Endothelial cell of umbilical vein (primary cell): Measurements from ENCODE around the gene IKZF1. TPM values are rescaled to one million over a fixed set of nuclear protein-coding genes. Genes with fewer than 3 reads are reported as not detected.

ENCODE experiments used
- BruUV-seq: library from RNA; stranded (reverse); fragments of 400-500 nt; replicated peaks from 2 replicates; lab custom pipeline; 2021; lab: Mats Ljungman, UMichigan
- CTCF ChIA-PET: fragments of 300-600, 350-600 bp; sonication (Branson Sonifier 250); formaldehyde crosslinking; loops from one replicate; lab custom pipeline; 2021; ENCODE audit warnings: antibody characterized with exemption, inconsistent platforms; lab: Charles Lee
- POLR2A ChIA-PET: fragments of 300-600, 350-600 bp; sonication (Branson Sonifier 250); formaldehyde crosslinking; loops from one replicate; lab custom pipeline; 2021; ENCODE audit warnings: antibody characterized with exemption, inconsistent platforms; lab: Charles Lee
- DNase-seq: peaks from one replicate; pipeline ENCODE4 v3.0.0-alpha.2; 2011; ENCODE audit warnings: low read depth, low spot score
- FAIRE-seq: peaks from 2 replicates; lab custom pipeline; 2011; peaks lifted over from hg19 to GRCh38; lab: Jason Lieb, UNC
- H2AFZ ChIP-seq: 2 replicates; pipeline ENCODE4 v1.6.0; 2012; ENCODE audit warnings: low read depth, low read length, control low read depth, inconsistent platforms
- H3K27ac ChIP-seq: 2 replicates; pipeline ENCODE4 v1.5.1; 2011; ENCODE audit warnings: low read depth, mild to moderate bottlenecking, control low read depth, low read length, moderate library complexity; ENCODE audit not compliant: insufficient read depth
- H3K27me3 ChIP-seq, 2 experiments: 2 replicates each; pipeline versions ENCODE4 v1.6.0 to v1.6.1; 2011; ENCODE audit warnings: low read length in 2 of 2, mixed read lengths in 1 of 2; ENCODE audit not compliant: control insufficient read depth in 2 of 2, insufficient read depth in 2 of 2
- H3K36me3 ChIP-seq, 2 experiments: 2 replicates in 1 of 2; 3 replicates in 1 of 2; pipeline ENCODE4 v1.5.1; 2011; ENCODE audit warnings: low read length in 2 of 2, mild to moderate bottlenecking in 1 of 2, moderate library complexity in 1 of 2; ENCODE audit not compliant: control insufficient read depth in 2 of 2, insufficient read depth in 2 of 2; ENCODE audit errors: extremely low read depth in 1 of 2
- H3K4me1 ChIP-seq: 3 replicates; pipeline ENCODE4 v1.5.1; 2011; ENCODE audit warnings: mild to moderate bottlenecking, low read length; ENCODE audit not compliant: control insufficient read depth, insufficient read depth; ENCODE audit errors: extremely low read depth
- H3K4me2 ChIP-seq: 2 replicates; pipeline ENCODE4 v1.6.1; 2011; ENCODE audit warnings: low read length, control low read depth, mixed read lengths; ENCODE audit not compliant: insufficient read depth
- H3K4me3 ChIP-seq, 3 experiments: fragments of 200-600 bp in 1 of 3; sonication (generic), shearing (Covaris generic) in 1 of 3; replicated peaks in 1 of 3; 2 replicates each; pipeline ENCODE4 v1.5.1; 2011 to 2016; ENCODE audit warnings: control low read depth in 3 of 3, low read length in 3 of 3, mild to moderate bottlenecking in 2 of 3, inconsistent platforms in 1 of 3, low read depth in 1 of 3, moderate library complexity in 1 of 3; ENCODE audit not compliant: insufficient read depth in 1 of 3
- H3K79me2 ChIP-seq: 2 replicates; pipeline ENCODE4 v1.6.0; 2012; ENCODE audit warnings: low read length, inconsistent platforms; ENCODE audit not compliant: control insufficient read depth, insufficient read depth
- H3K9ac ChIP-seq: replicated peaks from 2 replicates; pipeline ENCODE3; 2011; ENCODE audit warnings: low read length, control low read depth; ENCODE audit not compliant: insufficient read depth; ENCODE audit errors: extremely low read depth
- H3K9me1 ChIP-seq: replicated peaks from 3 replicates; pipeline ENCODE4 v1.6.0; 2011; ENCODE audit warnings: mild to moderate bottlenecking, low read length; ENCODE audit not compliant: control insufficient read depth, insufficient read depth; ENCODE audit errors: extremely low read depth
- H3K9me3 ChIP-seq: replicated peaks from 2 replicates; pipeline ENCODE4 v1.5.1; 2012; ENCODE audit warnings: low read length, inconsistent platforms; ENCODE audit not compliant: control insufficient read depth, insufficient read depth
- H4K20me1 ChIP-seq: replicated peaks from 2 replicates; pipeline ENCODE3; 2011; ENCODE audit warnings: mild to moderate bottlenecking, low read length; ENCODE audit not compliant: control insufficient read depth, insufficient read depth; ENCODE audit errors: extremely low read depth
- CTCF ChIP-seq, 2 donors: IDR thresholded peaks; 1 replicate in 1 of 2; 2 replicates in 1 of 2; pipeline ENCODE4 v1.5.1; 2011; ENCODE audit warnings: low read length in 2 of 2, mild to moderate bottlenecking in 2 of 2, moderate library complexity in 2 of 2, control low read depth in 1 of 2, inconsistent platforms in 1 of 2, low read depth in 1 of 2; ENCODE audit not compliant: insufficient read depth in 1 of 2; ENCODE audit errors: extremely low read depth in 1 of 2
- EZH2 ChIP-seq: IDR thresholded peaks from 2 replicates; pipeline ENCODE4 v1.6.1; 2012; ENCODE audit warnings: borderline replicate concordance, low read depth, mild to moderate bottlenecking, moderate library complexity, low read length, inconsistent platforms; ENCODE audit not compliant: severe bottlenecking
- FOS ChIP-seq: IDR thresholded peaks from 2 replicates; pipeline ENCODE4 v1.6.1; 2011; ENCODE audit warnings: mild to moderate bottlenecking, low read length, moderate library complexity, borderline replicate concordance; ENCODE audit not compliant: insufficient read depth
- GATA2 ChIP-seq: IDR thresholded peaks from 2 replicates; pipeline ENCODE4 v1.7.0; 2011; ENCODE audit warnings: low read depth, mild to moderate bottlenecking, moderate library complexity, mixed read lengths, low read length; ENCODE audit not compliant: insufficient read length, insufficient read depth
- JUN ChIP-seq: IDR thresholded peaks from 2 replicates; pipeline ENCODE4 v1.6.1; 2011; ENCODE audit warnings: borderline replicate concordance, low read depth; ENCODE audit not compliant: insufficient read length, insufficient read depth
- MAX ChIP-seq: IDR thresholded peaks from 2 replicates; pipeline ENCODE4 v1.6.1; 2011; ENCODE audit not compliant: insufficient read depth, insufficient read length
- MYC ChIP-seq: IDR thresholded peaks from one replicate; pipeline ENCODE4 v1.6.1; 2011; ENCODE audit warnings: mild to moderate bottlenecking, low read depth, low read length
- POLR2A ChIP-seq: IDR thresholded peaks from 2 replicates; pipeline ENCODE4 v1.6.1; 2012; ENCODE audit warnings: low read depth, mild to moderate bottlenecking, control low read depth, low read length
- POLR2AphosphoS5 ChIP-seq: IDR thresholded peaks from 2 replicates; pipeline ENCODE4 v1.6.1; 2012; ENCODE audit warnings: low read depth, mild to moderate bottlenecking, control low read depth, low read length, moderate library complexity; ENCODE audit not compliant: insufficient read depth
- dilution Hi-C: fragments of 300-500 bp; cut with MboI; formaldehyde crosslinking; loops from one replicate; pipeline ENCODE4 v1.15.0; 2019; ENCODE audit warnings: low sequenced_read_pairs; ENCODE audit not compliant: extremely low pct_ligation_motif_present
- intact Hi-C: fragments of 100-400 bp; cut with micrococcal nuclease; formaldehyde crosslinking; loops from one replicate; pipeline ENCODE4 v1.10.0; 2022
- polyA plus RNA-seq, 4 experiments: library from polyadenylated mRNA; depleted of rRNA in 3 of 4; stranded (reverse) in 3 of 4; unstranded in 1 of 4; fragments of >200 nt; gene quantifications; 2 replicates each; pipeline versions ENCODE4 v1.2.1 to v1.2.3, GENCODE V29; 2011 to 2012; ENCODE audit warnings: missing spikeins in 1 of 4
- total RNA-seq: library from RNA; stranded (reverse); gene quantifications from 2 replicates; pipeline ENCODE4 v1.2.3, GENCODE V29; 2021

IKZF1 gene
- total and polyA plus RNA-seq, 2 donors (not counting 3 experiments of a cell fraction or from before 2014, with no cell fraction given), result 0.01 to 0.20 TPM

- no peaks in the 10 kb centered on the region for H3K4me1 ChIP-seq
- H3K79me2 ChIP-seq, result no peaks in the 10 kb centered on the region
- no peaks in the 10 kb centered on the region for H3K9me1 ChIP-seq
- no peak for TF ChIP-seq POLR2AphosphoS5
- TF ChIP-seq MYC, result no peak
- TF ChIP-seq MAX, result no peak
- no peak for TF ChIP-seq GATA2
- no peak for TF ChIP-seq POLR2A
- TF ChIP-seq JUN, result no peak
- TF ChIP-seq CTCF (IDR thresholded peaks at IDR 0.05; ENCODE audit: extremely low read depth in 1 of 2, insufficient read depth in 1 of 2, low read depth in 1 of 2, low read length in 2 of 2), result no peak
- TF ChIP-seq EZH2, result no peak
- no peak for TF ChIP-seq FOS
- H3K36me3 ChIP-seq, result no peaks in the 10 kb centered on the region
- no peak overlapping the region for H3K9ac ChIP-seq
- no peak for FAIRE-seq
- no peak overlapping the region for H3K4me2 ChIP-seq
- H3K4me3 ChIP-seq, result no peak overlapping the region
- no peaks in the 10 kb centered on the region for H3K9me3 ChIP-seq
- no peak overlapping the region for H2AFZ ChIP-seq
- H4K20me1 ChIP-seq, result no peaks in the 10 kb centered on the region
- no peak for DNase-seq
- ChIA-PET CTCF (interaction anchor here (1.3 kb wide), 1 partner anchor 13 kb away, joined by 3 read pairs; no protein-coding TSS in a partner anchor), POLR2A (no interaction called here)
- intact Hi-C loops (no loop called here), dilution Hi-C loops (no loop called here)
- BruUV-seq, result no TSS peak
- no peaks in the 10 kb centered on the region for H3K27me3 ChIP-seq
- H3K27ac ChIP-seq, result no peak overlapping the region
These were observed 37.7 kb upstream of the IKZF1 start for GRCh38 chr7:50266635-50267386.
